DND-41 (cell line): ENCODE data around the gene ARHGAP22.

Source experiments
- ATAC-seq: fragments of 200-7000 bp; cut with Tn5 transposase; 3 replicates; pipeline ENCODE4 v1.9.1; 2021; ENCODE audit warnings: low read depth; ENCODE audit not compliant: insufficient read depth
- DNase-seq: peaks from one replicate; pipeline ENCODE4 v3.0.0-alpha.2; 2020
- H2AFZ ChIP-seq: 2 replicates; pipeline ENCODE4 v1.6.0; 2012; ENCODE audit warnings: low read depth, low read length
- H3K27ac ChIP-seq: 2 replicates; pipeline ENCODE4 v1.5.1; 2012; ENCODE audit warnings: low read length, inconsistent platforms
- H3K27me3 ChIP-seq: fragments of 200-600 bp; sonication (generic); 2 replicates; pipeline ENCODE4 v1.6.0; 2012; ENCODE audit warnings: low read length, mild to moderate bottlenecking, inconsistent platforms; ENCODE audit not compliant: insufficient read depth, poor library complexity
- H3K36me3 ChIP-seq: 2 replicates; pipeline ENCODE4 v1.5.1; 2012; ENCODE audit warnings: low read length, inconsistent platforms; ENCODE audit not compliant: insufficient read depth
- H3K4me1 ChIP-seq: 2 replicates; pipeline ENCODE4 v1.5.1; 2012; ENCODE audit warnings: mild to moderate bottlenecking, low read length; ENCODE audit not compliant: insufficient read depth
- H3K4me2 ChIP-seq: 2 replicates; pipeline ENCODE4 v1.6.0; 2012; ENCODE audit warnings: mild to moderate bottlenecking, moderate library complexity, low read length, inconsistent platforms; ENCODE audit not compliant: insufficient read depth
- H3K4me3 ChIP-seq, 2 experiments: fragments of 200-600 bp in 1 of 2; shearing (Covaris generic) in 1 of 2; 2 replicates each; pipeline ENCODE4 v1.5.1; 2012 to 2016; ENCODE audit warnings: inconsistent platforms in 2 of 2, low read length in 2 of 2, mild to moderate bottlenecking in 2 of 2, low read depth in 1 of 2, moderate library complexity in 1 of 2
- H3K79me2 ChIP-seq: 2 replicates; pipeline ENCODE4 v1.6.0; 2012; ENCODE audit warnings: low read length, inconsistent platforms; ENCODE audit not compliant: insufficient read depth
- H3K9ac ChIP-seq: 2 replicates; pipeline ENCODE4 v1.6.0; 2012; ENCODE audit warnings: low read depth, mild to moderate bottlenecking, inconsistent platforms, low read length, moderate library complexity
- H3K9me3 ChIP-seq: 2 replicates; pipeline ENCODE4 v1.5.1; 2012; ENCODE audit warnings: low read length, moderate library complexity, mild to moderate bottlenecking, inconsistent platforms; ENCODE audit not compliant: insufficient read depth, severe bottlenecking
- H4K20me1 ChIP-seq: 2 replicates; pipeline ENCODE4 v1.6.0; 2012; ENCODE audit warnings: low read length; ENCODE audit not compliant: insufficient read depth
- EZH2 ChIP-seq: IDR thresholded peaks from 3 replicates; pipeline ENCODE4 v1.6.1; 2012; ENCODE audit warnings: borderline replicate concordance, low read depth, mild to moderate bottlenecking, moderate library complexity, low read length, inconsistent platforms; ENCODE audit not compliant: severe bottlenecking
- TF ChIP-seq, protein P1 (sequence below): IDR thresholded peaks from 2 replicates; pipeline ENCODE4 v1.5.1; 2012; ENCODE audit warnings: borderline replicate concordance, low read length, moderate library complexity, mild to moderate bottlenecking; ENCODE audit not compliant: poor library complexity, severe bottlenecking; ENCODE audit errors: extremely low read depth

ARHGAP22 gene

GRCh38 chr10:48556065-48556464 lies 48.8 kb downstream of the ARHGAP22 start:
- TF ChIP-seq EZH2 = no peak
- TF ChIP-seq, protein P1, sequence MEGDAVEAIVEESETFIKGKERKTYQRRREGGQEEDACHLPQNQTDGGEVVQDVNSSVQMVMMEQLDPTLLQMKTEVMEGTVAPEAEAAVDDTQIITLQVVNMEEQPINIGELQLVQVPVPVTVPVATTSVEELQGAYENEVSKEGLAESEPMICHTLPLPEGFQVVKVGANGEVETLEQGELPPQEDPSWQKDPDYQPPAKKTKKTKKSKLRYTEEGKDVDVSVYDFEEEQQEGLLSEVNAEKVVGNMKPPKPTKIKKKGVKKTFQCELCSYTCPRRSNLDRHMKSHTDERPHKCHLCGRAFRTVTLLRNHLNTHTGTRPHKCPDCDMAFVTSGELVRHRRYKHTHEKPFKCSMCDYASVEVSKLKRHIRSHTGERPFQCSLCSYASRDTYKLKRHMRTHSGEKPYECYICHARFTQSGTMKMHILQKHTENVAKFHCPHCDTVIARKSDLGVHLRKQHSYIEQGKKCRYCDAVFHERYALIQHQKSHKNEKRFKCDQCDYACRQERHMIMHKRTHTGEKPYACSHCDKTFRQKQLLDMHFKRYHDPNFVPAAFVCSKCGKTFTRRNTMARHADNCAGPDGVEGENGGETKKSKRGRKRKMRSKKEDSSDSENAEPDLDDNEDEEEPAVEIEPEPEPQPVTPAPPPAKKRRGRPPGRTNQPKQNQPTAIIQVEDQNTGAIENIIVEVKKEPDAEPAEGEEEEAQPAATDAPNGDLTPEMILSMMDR = no peak
- no peak overlapping the region for H3K27ac ChIP-seq
- no peak for DNase-seq
- no peaks in the 10 kb centered on the region; the same call in 1 of the 2 replicates for H4K20me1 ChIP-seq
- no peaks in the 10 kb centered on the region for H3K9me3 ChIP-seq
- H2AFZ ChIP-seq = no peak overlapping the region
- no peaks in the 10 kb centered on the region for H3K79me2 ChIP-seq
- no peak overlapping the region for H3K4me3 ChIP-seq
- no peaks in the 10 kb centered on the region for H3K36me3 ChIP-seq
- peaks cover 7% of the 10 kb centered on the region for H3K27me3 ChIP-seq
- H3K4me2 ChIP-seq = no peak overlapping the region
- no peak overlapping the region for H3K9ac ChIP-seq
- ATAC-seq = no peak
- H3K4me1 ChIP-seq = no peaks in the 10 kb centered on the region

- ATAC-seq (no peak), DNase-seq (no peak)
- Histone ChIP-seq H3K9me3 (no peaks in the 10 kb centered on the region), H4K20me1 (peaks cover 3% of the 10 kb centered on the region), H3K27ac (no peak overlapping the region), H3K4me3 (no peak overlapping the region), H3K4me2 (no peak overlapping the region), H3K79me2 (no peaks in the 10 kb centered on the region), H3K36me3 (no peaks in the 10 kb centered on the region), H3K27me3 (peaks cover 7% of the 10 kb centered on the region), H3K9ac (no peak overlapping the region), H2AFZ (no peak overlapping the region), H3K4me1 (no peaks in the 10 kb centered on the region)
- no peak for TF ChIP-seq EZH2
- TF ChIP-seq, protein P1 = no peak
Measured at GRCh38 chr10:48555310-48556042, 49.4 kb downstream of the ARHGAP22 start.

DNA sequence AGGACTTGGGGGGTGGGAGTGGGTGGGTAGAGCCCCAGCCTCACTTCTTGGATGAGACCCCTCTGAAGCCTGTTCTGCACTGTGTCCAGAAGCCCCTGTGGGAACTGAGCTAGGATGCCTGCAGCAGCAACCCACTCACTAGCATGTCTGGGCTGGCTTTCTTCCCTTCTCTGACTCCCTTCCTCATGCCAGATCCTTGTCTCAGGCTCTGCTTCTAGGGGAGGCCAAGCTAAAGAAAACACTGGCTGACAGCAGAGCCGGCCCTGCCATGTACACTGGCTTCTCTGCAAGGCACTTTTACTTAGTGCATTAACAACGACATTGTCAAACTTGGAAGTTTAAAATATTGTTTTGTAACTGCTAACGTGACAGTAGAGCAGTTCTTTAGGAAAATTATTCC lies 50.2 kb downstream of the ARHGAP22 start:
- Histone ChIP-seq H2AFZ (no peak overlapping the region), H3K4me2 (no peak overlapping the region), H4K20me1 (peaks cover 3% of the 10 kb centered on the region), H3K9ac (no peak overlapping the region), H3K4me3 (no peak overlapping the region), H3K9me3 (no peaks in the 10 kb centered on the region), H3K4me1 (no peaks in the 10 kb centered on the region), H3K79me2 (no peaks in the 10 kb centered on the region), H3K36me3 (no peaks in the 10 kb centered on the region), H3K27me3 (peaks cover 7% of the 10 kb centered on the region), H3K27ac (no peak overlapping the region)
- DNase-seq (no peak), ATAC-seq (no peak)
- TF ChIP-seq, protein P1 = no peak
- no peak for TF ChIP-seq EZH2
